Sigmoid colon (tissue), 7 donors: ENCODE data around the gene EPN2. TPM values are rescaled to one million over a fixed set of nuclear protein-coding genes. Genes with fewer than 3 reads are reported as not detected.
"Not testable (repeated sequence)": the region's sequence is repeated elsewhere in the genome, so short reads cannot be mapped to it uniquely, and the experiment has no call there.

Experiments used
- DNase-seq: peaks from one replicate; pipeline ENCODE4 v3.0.0-alpha.2; 2019
- H3K27ac ChIP-seq, 4 donors: fragments of 200-600 bp; sonication (generic); one replicate each; pipeline ENCODE4 v1.5.1; 2016 to 2019; ENCODE audit warnings: mild to moderate bottlenecking in 1 of 4
- H3K27me3 ChIP-seq, 3 donors: fragments of 200-600 bp; sonication (generic); one replicate each; pipeline ENCODE4 v1.5.1; 2019; ENCODE audit warnings: mild to moderate bottlenecking in 1 of 3
- H3K36me3 ChIP-seq, 4 donors: fragments of 200-600 bp; sonication (generic); one replicate each; pipeline ENCODE4 v1.5.1; 2016 to 2019
- H3K4me1 ChIP-seq, 4 donors: fragments of 200-600 bp; sonication (generic); one replicate each; pipeline ENCODE4 v1.5.1; 2017 to 2019
- H3K4me3 ChIP-seq, 4 donors: fragments of 200-600 bp; sonication (generic); one replicate each; pipeline ENCODE4 v1.5.1; 2017 to 2019; ENCODE audit warnings: mild to moderate bottlenecking in 2 of 4, moderate library complexity in 1 of 4
- H3K9me3 ChIP-seq, 4 donors: fragments of 200-600 bp in 3 of 4; sonication (generic) in 3 of 4; one replicate each; pipeline versions ENCODE4 v1.5.1 to v1.6.1; 2013 to 2019
- EP300 ChIP-seq, 4 donors: sonication (generic); formaldehyde crosslinking; IDR thresholded peaks; one replicate each; pipeline ENCODE4 v1.6.1; 2017; ENCODE audit warnings: antibody characterized with exemption in 4 of 4
- POLR2A ChIP-seq, 2 donors: fragments of 450-650 bp; IDR thresholded peaks; one replicate each; pipeline ENCODE4 v1.6.1; 2016; ENCODE audit warnings: antibody characterized with exemption in 2 of 2, mild to moderate bottlenecking in 2 of 2, moderate library complexity in 2 of 2
- POLR2AphosphoS5 ChIP-seq, 4 donors: sonication (generic); formaldehyde crosslinking; IDR thresholded peaks; one replicate each; pipeline ENCODE4 v1.6.1; 2017; ENCODE audit warnings: antibody characterized with exemption in 4 of 4
- WGBS, 2 donors: extraction: QIAGEN DNeasy Blood & Tissue Kit; methylation state at CpG; one replicate each; pipeline ENCODE4 v1.1.7; 2013; 5-methylcytosine and 5-hydroxymethylcytosine counted together
- intact Hi-C: fragments of 100-400 bp; cut with DNase I; formaldehyde crosslinking; loops from one replicate; pipeline ENCODE4 v1.15.1; 2023
- polyA plus RNA-seq, 3 donors: library from polyadenylated mRNA; stranded (reverse); fragments of 200-250 nt; gene quantifications; one replicate each; pipeline ENCODE4 v1.2.3, GENCODE V29; 2013
- total RNA-seq, 4 donors: library from RNA; depleted of rRNA; stranded (reverse); fragments of >200 nt; gene quantifications; one replicate each; pipeline ENCODE4 v1.1.0, GENCODE V29; 2016
- TF ChIP-seq, protein P1 (sequence below), 4 experiments: fragments of 450-650 bp in 3 of 4; fragments of 200-600 bp in 1 of 4; IDR thresholded peaks; one replicate each; pipeline ENCODE4 v1.5.1; 2016 to 2019; ENCODE audit warnings: antibody characterized with exemption in 4 of 4, mild to moderate bottlenecking in 3 of 4, moderate library complexity in 2 of 4
- donor health status: healthy with polysubstance abuse.
- donor health status: Bipolar disorder and iron deficiency.
- donor health status: healthy.

EPN2 gene
- total and polyA plus RNA-seq, 7 donors: 12.0 to 55.4 (median 31.7) TPM

DNA sequence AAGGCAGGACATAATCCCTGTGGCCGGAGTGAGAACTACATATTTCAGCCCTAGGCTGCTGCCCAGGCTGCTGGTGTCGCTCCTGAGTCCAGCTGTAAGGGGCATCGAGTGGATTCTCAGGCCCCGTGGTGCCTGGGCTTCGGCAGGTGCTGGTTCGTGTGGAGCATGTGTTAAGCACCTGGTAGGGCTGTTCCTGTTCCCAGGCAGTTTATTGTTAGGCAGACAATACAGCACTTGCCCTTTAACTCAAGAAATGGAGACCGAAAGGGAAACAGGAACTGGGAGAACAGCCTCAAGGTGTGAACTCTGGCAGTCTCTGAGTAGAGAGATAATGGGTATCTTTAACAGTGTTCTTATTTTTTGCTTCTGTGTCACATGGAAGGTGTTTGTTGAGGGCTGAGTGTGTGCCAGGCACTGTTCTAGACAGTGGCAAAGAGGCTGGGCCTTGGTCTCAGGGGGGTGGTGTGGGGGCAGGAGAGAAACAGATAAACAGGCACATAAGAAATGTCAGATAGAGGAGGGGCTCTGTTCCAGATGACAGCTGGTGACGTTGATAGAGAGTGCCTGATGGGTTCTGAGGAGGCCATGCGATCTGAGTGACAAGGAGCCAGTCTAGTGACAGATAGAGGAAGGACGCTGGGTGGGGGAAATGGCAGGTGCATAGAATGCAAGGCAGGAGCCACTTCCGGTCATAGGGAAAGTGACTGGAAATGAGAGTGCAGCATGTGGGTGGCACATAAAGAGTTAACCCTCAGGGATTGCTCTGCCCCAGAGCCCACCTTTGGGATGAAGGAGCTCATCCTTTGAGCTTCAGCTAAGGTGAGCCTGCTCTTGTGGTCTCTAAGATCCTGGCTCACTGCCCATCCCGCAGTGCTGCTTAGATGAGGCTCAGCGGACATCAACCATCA lies 33.8 kb downstream of the EPN2 start:
- WGBS, 2 donors: 69 to 76% methylated on average over 13 of the region's 13 CpGs
- TF ChIP-seq, protein P1, sequence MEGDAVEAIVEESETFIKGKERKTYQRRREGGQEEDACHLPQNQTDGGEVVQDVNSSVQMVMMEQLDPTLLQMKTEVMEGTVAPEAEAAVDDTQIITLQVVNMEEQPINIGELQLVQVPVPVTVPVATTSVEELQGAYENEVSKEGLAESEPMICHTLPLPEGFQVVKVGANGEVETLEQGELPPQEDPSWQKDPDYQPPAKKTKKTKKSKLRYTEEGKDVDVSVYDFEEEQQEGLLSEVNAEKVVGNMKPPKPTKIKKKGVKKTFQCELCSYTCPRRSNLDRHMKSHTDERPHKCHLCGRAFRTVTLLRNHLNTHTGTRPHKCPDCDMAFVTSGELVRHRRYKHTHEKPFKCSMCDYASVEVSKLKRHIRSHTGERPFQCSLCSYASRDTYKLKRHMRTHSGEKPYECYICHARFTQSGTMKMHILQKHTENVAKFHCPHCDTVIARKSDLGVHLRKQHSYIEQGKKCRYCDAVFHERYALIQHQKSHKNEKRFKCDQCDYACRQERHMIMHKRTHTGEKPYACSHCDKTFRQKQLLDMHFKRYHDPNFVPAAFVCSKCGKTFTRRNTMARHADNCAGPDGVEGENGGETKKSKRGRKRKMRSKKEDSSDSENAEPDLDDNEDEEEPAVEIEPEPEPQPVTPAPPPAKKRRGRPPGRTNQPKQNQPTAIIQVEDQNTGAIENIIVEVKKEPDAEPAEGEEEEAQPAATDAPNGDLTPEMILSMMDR (IDR thresholded peaks at IDR 0.05): no peak
- TF ChIP-seq POLR2AphosphoS5 (IDR thresholded peaks at IDR 0.05) (no peak), EP300 (IDR thresholded peaks at IDR 0.05) (no peak), POLR2A (IDR thresholded peaks at IDR 0.05) (no peak)
- Histone ChIP-seq H3K4me3 (no peak overlapping the region), H3K4me1 (peaks cover 0 to 61% (median 54%) of the 10 kb centered on the region in 4 donors), H3K27me3 (no peaks in the 10 kb centered on the region), H3K9me3 (no peaks in the 10 kb centered on the region), H3K36me3 (peaks cover 0 to 8% (median 2%) of the 10 kb centered on the region in 4 donors), H3K27ac (peak overlapping the region in 3 of 4 donors; percentile 4 to 49 (median 27))
- DNase-seq: peak; percentile 62
- intact Hi-C loops: no loop called here

DNA sequence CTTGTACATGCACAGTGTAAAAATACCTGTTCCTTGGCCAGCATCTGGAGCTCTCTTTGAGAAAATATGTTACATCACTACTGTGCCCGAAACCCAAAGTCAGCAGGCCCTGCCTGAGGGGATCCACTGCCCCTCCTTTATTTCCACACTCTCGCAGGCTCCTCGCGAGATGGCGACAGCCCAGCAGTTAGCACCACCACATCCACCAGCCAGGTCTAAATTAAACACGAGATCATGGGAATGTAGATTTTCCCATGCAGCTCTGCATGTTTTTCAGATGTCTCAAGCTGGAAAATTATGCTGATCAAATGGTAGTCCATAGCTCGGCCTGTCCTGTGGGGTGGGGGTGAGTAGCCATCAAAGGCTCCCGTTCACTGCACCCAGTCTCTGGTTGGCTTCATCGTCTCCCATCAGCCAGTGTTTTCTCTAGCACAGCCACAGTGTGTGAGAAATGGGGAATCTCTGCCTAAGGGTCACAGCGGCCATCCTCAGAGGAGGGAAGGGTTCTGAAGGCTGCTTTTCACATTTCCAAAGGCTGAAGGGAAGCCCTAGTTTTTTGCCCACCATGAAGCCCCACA lies 34.7 kb downstream of the EPN2 start:
- H3K27ac ChIP-seq: peak overlapping the region in 2 of 4 donors; percentile 15 to 49

DNA sequence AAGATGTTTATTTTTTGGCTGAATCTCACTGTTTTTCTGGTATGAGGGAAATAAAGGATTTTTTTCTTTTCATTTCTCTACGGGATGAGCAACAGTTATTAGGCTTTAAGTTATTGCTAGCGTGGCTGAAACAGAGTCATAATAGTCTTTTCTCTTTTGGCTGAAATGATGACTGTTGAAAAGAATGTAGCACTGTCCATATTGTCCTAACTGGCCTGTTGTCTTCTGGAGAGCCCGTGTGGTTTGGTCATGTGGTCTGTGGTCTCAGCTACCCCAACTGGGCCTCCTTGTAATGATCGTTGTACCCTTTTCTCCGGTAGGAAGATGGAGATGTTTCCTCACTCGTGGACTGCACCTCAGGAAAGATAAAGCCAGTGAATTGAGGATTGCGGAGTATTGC lies 36.6 kb downstream of the EPN2 start:
- Histone ChIP-seq H3K27me3 (no peaks in the 10 kb centered on the region), H3K9me3 (no peaks in the 10 kb centered on the region), H3K4me3 (no peak overlapping the region), H3K27ac (no peak overlapping the region), H3K4me1 (peaks cover 0 to 45% (median 40%) of the 10 kb centered on the region in 4 donors), H3K36me3 (peaks cover 0 to 8% (median 2%) of the 10 kb centered on the region in 4 donors)
- 78 to 89% methylated on average over 7 of the region's 7 CpGs for WGBS, 2 donors
- TF ChIP-seq, protein P1 (IDR thresholded peaks at IDR 0.05): no peak
- DNase-seq: no peak
- intact Hi-C loops: no loop called here

More for the DNA sequence above, 34.7 kb downstream of the EPN2 start:
- Histone ChIP-seq H3K36me3 (peaks cover 0 to 8% (median 2%) of the 10 kb centered on the region in 4 donors), H3K4me3 (no peak overlapping the region), H3K9me3 (no peaks in the 10 kb centered on the region), H3K27me3 (no peaks in the 10 kb centered on the region), H3K4me1 (peaks cover 0 to 57% (median 52%) of the 10 kb centered on the region in 4 donors)
- TF ChIP-seq POLR2AphosphoS5 (IDR thresholded peaks at IDR 0.05) (peak in 1 of 4 donors; percentile 3), POLR2A (IDR thresholded peaks at IDR 0.05) (no peak)
- DNase-seq: peak; percentile 71
- intact Hi-C loops: no loop called here
- WGBS, 2 donors: 88 to 93% methylated on average over 10 of the region's 10 CpGs

DNA sequence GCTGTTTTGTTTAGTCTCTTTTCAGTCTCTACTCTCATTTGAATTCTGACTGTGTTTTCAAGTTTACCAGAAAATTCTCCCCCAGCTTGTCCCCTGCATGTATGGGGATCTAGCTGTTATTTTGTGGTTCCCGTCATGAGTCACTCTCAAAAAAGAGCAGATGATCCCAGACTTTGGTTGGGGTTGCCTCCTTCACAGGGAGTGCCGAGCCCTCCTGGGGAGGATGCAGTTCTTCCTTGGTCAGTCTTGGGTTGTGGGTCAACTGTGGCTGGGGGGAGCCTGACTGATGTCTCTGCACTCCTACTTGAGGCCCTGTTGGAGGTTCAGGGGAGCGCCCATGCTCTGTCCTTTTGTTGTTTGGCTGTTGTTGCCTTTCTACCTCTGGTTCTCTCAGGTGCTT lies 37.7 kb downstream of the EPN2 start:
- no peak overlapping the region for H3K4me3 ChIP-seq
- peaks cover 0 to 34% (median 29%) of the 10 kb centered on the region in 4 donors for H3K4me1 ChIP-seq
- intact Hi-C loops: no loop called here
- no peaks in the 10 kb centered on the region for H3K27me3 ChIP-seq
- no peak overlapping the region for H3K27ac ChIP-seq
- no peak for TF ChIP-seq POLR2A (IDR thresholded peaks at IDR 0.05)
- no peak for TF ChIP-seq EP300 (IDR thresholded peaks at IDR 0.05)
- TF ChIP-seq, protein P1 (IDR thresholded peaks at IDR 0.05): no peak
- TF ChIP-seq POLR2AphosphoS5 (IDR thresholded peaks at IDR 0.05): no peak
- WGBS, 2 donors: 88 to 92% methylated on average over 3 of the region's 3 CpGs
- H3K9me3 ChIP-seq: no peaks in the 10 kb centered on the region
- H3K36me3 ChIP-seq: peaks cover 0 to 8% (median 2%) of the 10 kb centered on the region in 4 donors
- peak; percentile 48 for DNase-seq

DNA sequence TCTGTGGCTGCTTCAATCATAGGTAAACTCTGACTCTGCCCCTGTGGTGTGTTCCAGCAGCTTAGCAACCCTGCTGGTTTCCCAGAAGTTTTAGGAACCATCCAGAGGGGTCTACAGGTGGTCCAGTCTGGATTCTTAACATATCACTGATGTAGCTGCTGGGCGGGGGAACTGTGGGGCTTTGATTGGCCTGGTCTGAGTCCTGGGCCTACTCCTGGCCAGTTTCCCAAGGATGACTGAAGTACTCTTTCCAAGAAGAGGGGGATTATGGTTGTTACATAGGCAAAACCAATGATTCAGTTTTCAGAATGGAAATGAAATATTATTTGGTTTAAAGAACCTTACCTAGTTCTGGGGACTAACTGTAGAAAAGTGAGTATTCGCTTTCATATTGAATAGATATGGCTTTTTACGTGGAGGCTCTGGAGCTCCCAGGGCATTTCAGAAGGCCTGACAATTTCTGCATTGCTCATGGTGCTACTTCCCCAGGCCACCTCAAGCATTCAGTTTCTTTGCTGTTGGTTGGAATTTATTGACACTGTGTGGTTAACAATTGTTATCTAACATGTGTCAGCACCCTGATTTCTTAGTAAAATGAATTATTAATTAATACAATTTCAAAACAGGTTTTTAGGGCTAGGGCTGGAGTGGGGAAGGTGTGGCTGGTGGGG lies 38.4 kb downstream of the EPN2 start:
- no peak overlapping the region for H3K4me3 ChIP-seq
- H3K27ac ChIP-seq: no peak overlapping the region
- H3K36me3 ChIP-seq: peaks cover 0 to 8% (median 2%) of the 10 kb centered on the region in 4 donors
- intact Hi-C loops: no loop called here
- DNase-seq: no peak
- peaks cover 0 to 27% (median 22%) of the 10 kb centered on the region in 4 donors for H3K4me1 ChIP-seq
- TF ChIP-seq, protein P1 (IDR thresholded peaks at IDR 0.05): no peak
- TF ChIP-seq POLR2A (IDR thresholded peaks at IDR 0.05) (no peak), EP300 (IDR thresholded peaks at IDR 0.05) (no peak), POLR2AphosphoS5 (IDR thresholded peaks at IDR 0.05) (no peak)
- H3K9me3 ChIP-seq: no peaks in the 10 kb centered on the region
- no peaks in the 10 kb centered on the region for H3K27me3 ChIP-seq
- 91 to 95% methylated on average over 3 of the region's 3 CpGs for WGBS, 2 donors

DNA sequence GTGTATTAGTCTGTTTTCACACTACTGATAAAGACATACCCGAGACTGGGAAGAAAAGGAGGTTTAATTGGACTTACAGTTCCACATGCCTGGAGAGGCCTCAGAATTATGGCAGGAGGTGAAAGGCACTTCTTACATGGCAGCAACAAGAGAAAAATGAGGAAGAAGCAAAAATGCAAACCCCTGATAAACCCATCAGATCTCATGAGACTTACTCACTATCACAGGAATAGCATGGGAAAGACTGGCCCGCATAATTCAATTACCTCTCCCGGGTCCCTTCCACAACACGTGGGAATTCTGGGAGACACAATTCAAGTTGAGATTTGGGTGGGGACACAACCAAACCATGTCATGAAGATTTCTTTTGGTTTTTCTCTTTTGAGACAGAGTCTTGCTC lies 41.1 kb downstream of the EPN2 start:
- DNase-seq, H3K9me3 ChIP-seq, H3K4me3 ChIP-seq, H3K27ac ChIP-seq, intact Hi-C loops, H3K27me3 ChIP-seq: not testable (repeated sequence)
- Histone ChIP-seq H3K4me1 (peaks cover 0 to 13% (median 5%) of the 10 kb centered on the region in 4 donors), H3K36me3 (peaks cover 0 to 16% (median 4%) of the 10 kb centered on the region in 4 donors)
- 90 to 95% methylated on average over 4 of the region's 4 CpGs for WGBS, 2 donors
